Retinal pigment epithelial cell (primary cell): Measurements from ENCODE around the gene KCNE3.
A peak's percentile ranks its signal among the peaks of the same experiment; 100 is the strongest.

ENCODE experiments used
- DNase-seq: peaks from one replicate; pipeline ENCODE4 v3.0.0-alpha.2; 2010; ENCODE audit warnings: low read depth
- H3K4me3 ChIP-seq: 2 replicates; pipeline ENCODE4 v1.5.1; 2011; ENCODE audit warnings: mild to moderate bottlenecking, low read length, control low read depth, moderate library complexity
- CTCF ChIP-seq: conservative IDR thresholded peaks from 2 replicates; pipeline ENCODE4 v1.5.1; 2011; ENCODE audit warnings: low read depth, low read length, control low read depth, inconsistent platforms

KCNE3 gene

GRCh38 chr11:74466916-74467885 is at the start of gene KCNE3:
Gene KCNE3, minus strand, starts transcription at chr11:74467549. Its CDS starts 9,986 bp downstream, at chr11:74457563.
- TF ChIP-seq CTCF = no peak
- DNase-seq = no peak
- H3K4me3 ChIP-seq = peak within 1 kb of the TSS; percentile 57

- DNase-seq = no peak
Measured at GRCh38 chr11:74507582-74507981, 40.2 kb upstream of the KCNE3 start.

GRCh38 chr11:74506823-74507222 is 39.5 kb upstream of the KCNE3 start:
- DNase-seq = no peak
- TF ChIP-seq CTCF = no peak
- H3K4me3 ChIP-seq = no peak overlapping the region

More at GRCh38 chr11:74507582-74507981, 40.2 kb upstream of the KCNE3 start:
- no peak overlapping the region for H3K4me3 ChIP-seq
- no peak for TF ChIP-seq CTCF

- TF ChIP-seq CTCF = no peak
- H3K4me3 ChIP-seq = no peak overlapping the region
- DNase-seq = no peak
Measured at GRCh38 chr11:74505911-74506310, 38.6 kb upstream of the KCNE3 start.

GRCh38 chr11:74504100-74504691 is 36.8 kb upstream of the KCNE3 start:
- TF ChIP-seq CTCF = no peak
- no peak overlapping the region for H3K4me3 ChIP-seq
- DNase-seq = no peak

GRCh38 chr11:74494916-74495315 is 27.6 kb upstream of the KCNE3 start:
- no peak overlapping the region for H3K4me3 ChIP-seq
- no peak for DNase-seq
- no peak for TF ChIP-seq CTCF
